Middle frontal gyrus (tissue), 1 donor: Measurements from ENCODE around the gene TMEM238L.

ENCODE experiments used
- DNase-seq: peaks from one replicate; pipeline ENCODE4 v3.0.0-alpha.2; 2015; ENCODE audit warnings: low spot score; ENCODE audit errors: extremely low spot score

The TMEM238L gene

DNA sequence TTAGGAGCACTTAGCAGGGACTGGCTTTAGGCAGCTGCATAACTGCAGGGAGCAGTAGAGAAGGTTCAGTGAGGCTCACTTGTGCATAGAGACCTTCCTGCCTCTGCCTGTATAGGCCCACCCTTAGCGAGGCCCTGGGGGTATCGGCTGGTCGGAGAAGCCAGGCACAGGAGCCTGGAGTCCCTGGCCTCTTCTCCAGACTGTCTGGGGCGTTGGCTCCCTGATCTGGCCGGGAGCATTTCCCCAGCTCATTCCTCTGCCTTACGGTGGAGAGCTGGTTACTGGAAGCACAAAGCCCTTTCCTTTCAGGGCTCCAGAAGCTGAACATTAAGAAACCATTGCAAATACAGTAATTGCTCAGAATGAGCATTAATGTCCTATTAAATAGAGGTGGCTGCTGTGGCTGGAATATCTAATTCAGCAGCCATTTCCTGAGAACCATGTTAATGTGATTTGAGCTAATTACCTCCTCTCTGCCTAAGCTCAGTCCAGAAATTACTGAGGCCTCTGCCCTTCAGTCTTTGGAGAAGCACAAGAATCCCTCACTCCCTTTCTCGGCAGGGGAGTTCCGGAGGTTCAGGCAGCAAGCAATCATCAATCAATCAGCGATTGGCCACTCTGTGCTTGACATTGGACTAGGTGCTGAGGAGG, 55.2 kb downstream of the TMEM238L start:
- no peak for DNase-seq

DNA sequence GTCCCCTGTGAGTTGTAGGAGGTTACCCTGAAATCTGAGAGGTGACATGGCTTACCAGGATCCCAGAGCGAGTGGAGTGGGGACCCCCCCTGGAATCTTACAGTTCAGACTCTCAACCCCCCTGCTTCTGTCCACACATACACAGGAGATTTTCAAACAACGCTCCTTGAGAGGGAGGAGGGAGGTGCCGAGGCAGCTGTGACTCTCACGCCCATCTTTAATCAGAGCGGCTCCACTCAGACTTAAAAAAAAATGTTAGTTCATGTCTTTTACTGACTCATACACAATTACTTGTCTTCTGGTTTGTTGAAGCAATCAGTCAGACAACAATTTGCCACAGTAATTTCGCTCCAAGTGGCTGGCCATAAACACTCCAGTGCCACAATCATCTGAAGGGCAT, 58.7 kb downstream of the TMEM238L start:
- no peak for DNase-seq
